Lower leg skin (tissue), 4 donors: ENCODE measurements around the gene TULP1. TPM values are rescaled to one million over a fixed set of nuclear protein-coding genes. Genes with fewer than 3 reads are reported as not detected.
"Not testable (repeated sequence)": the region's sequence is repeated elsewhere in the genome, so short reads cannot be mapped to it uniquely, and the experiment has no call there.

Experiments
- DNase-seq, 2 donors: peaks; one replicate each; pipeline ENCODE4 v3.0.0-alpha.2; 2019; ENCODE audit warnings: low spot score in 2 of 2
- H3K4me3 ChIP-seq: fragments of 200-600 bp; sonication (generic); 2 replicates; pipeline ENCODE4 v1.5.1; 2017; ENCODE audit warnings: mild to moderate bottlenecking, low read depth; ENCODE audit not compliant: poor library complexity, severe bottlenecking
- CTCF ChIP-seq, 3 donors: fragments of 450-650 bp; IDR thresholded peaks; one replicate each; pipeline ENCODE4 v1.5.1; 2016; ENCODE audit warnings: antibody characterized with exemption in 3 of 3, mild to moderate bottlenecking in 3 of 3, moderate library complexity in 2 of 3
- POLR2A ChIP-seq, 2 donors: fragments of 450-650 bp; IDR thresholded peaks; one replicate each; pipeline ENCODE4 v1.6.1; 2016 to 2017; ENCODE audit warnings: antibody characterized with exemption in 2 of 2, mild to moderate bottlenecking in 1 of 2, moderate library complexity in 1 of 2
- WGBS, 2 donors: methylation state at CpG; one replicate each; pipeline ENCODE4 v1.1.5; 2018; 5-methylcytosine and 5-hydroxymethylcytosine counted together
- intact Hi-C: fragments of 100-400 bp; cut with DNase I; formaldehyde crosslinking; loops from one replicate; pipeline ENCODE4 v1.15.0; 2023; ENCODE audit warnings: low total_unique reads
- total RNA-seq, 4 donors: library from RNA; depleted of rRNA; stranded (reverse); fragments of >200 nt; gene quantifications; one replicate each; pipeline ENCODE4 v1.1.0, GENCODE V29; 2016

TULP1 gene
- total RNA-seq, 4 donors from 2014 or later = 0.61 to 0.65 TPM; not detected in 2

- no peak overlapping the region for H3K4me3 ChIP-seq
- 77 to 78% methylated on average over 9 of the region's 9 CpGs for WGBS, 2 donors
- intact Hi-C loops = loop anchor here (5.0 kb wide), 1 partner anchor 218 kb away; the partner anchor contains the start of gene ARMC12
- DNase-seq = no peak
- TF ChIP-seq POLR2A (IDR thresholded peaks at IDR 0.05) (no peak), CTCF (IDR thresholded peaks at IDR 0.05) (no peak)
Observed at GRCh38 chr6:35519313-35520015, 6.8 kb upstream of the TULP1 start.

- DNase-seq = no peak
- 86 to 90% methylated on average over 6 of the region's 6 CpGs for WGBS, 2 donors
- TF ChIP-seq CTCF (IDR thresholded peaks at IDR 0.05) = no peak
- TF ChIP-seq POLR2A (IDR thresholded peaks at IDR 0.05) = no peak
- intact Hi-C loops = no loop called here
- H3K4me3 ChIP-seq = no peak overlapping the region
Observed at GRCh38 chr6:35518566-35519312, 6.0 kb upstream of the TULP1 start.

GRCh38 chr6:35517978-35518377 is 5.3 kb upstream of the TULP1 start:
- DNase-seq, intact Hi-C loops, H3K4me3 ChIP-seq: not testable (repeated sequence)
- 83 to 91% methylated on average over 7 of the region's 7 CpGs for WGBS, 2 donors

GRCh38 chr6:35516712-35517111 is 4.0 kb upstream of the TULP1 start:
- 67 to 76% methylated on average over 6 of the region's 6 CpGs for WGBS, 2 donors
- intact Hi-C loops = no loop called here
- TF ChIP-seq CTCF (IDR thresholded peaks at IDR 0.05) (no peak), POLR2A (IDR thresholded peaks at IDR 0.05) (no peak)
- no peak overlapping the region for H3K4me3 ChIP-seq
- no peak for DNase-seq

GRCh38 chr6:35515939-35516338 is 3.2 kb upstream of the TULP1 start:
- 83 to 84% methylated on average over 6 of the region's 6 CpGs for WGBS, 2 donors
- intact Hi-C loops, DNase-seq, H3K4me3 ChIP-seq: not testable (repeated sequence)

- intact Hi-C loops = no loop called here
- 69 to 75% methylated on average over 4 of the region's 4 CpGs for WGBS, 2 donors
- no peak overlapping the region for H3K4me3 ChIP-seq
- TF ChIP-seq POLR2A (IDR thresholded peaks at IDR 0.05) (no peak), CTCF (IDR thresholded peaks at IDR 0.05) (no peak)
- DNase-seq = no peak
Observed at GRCh38 chr6:35514587-35514986, 1.9 kb upstream of the TULP1 start.
